H1 (cell line): ENCODE measurements around the gene AXIN2. TPM values are rescaled to one million over a fixed set of nuclear protein-coding genes. Genes with fewer than 3 reads are reported as not detected.

Experiments used
- CHD7 ChIP-seq: fragments of 300-600 bp; sonication (generic); IDR thresholded peaks from 2 replicates; pipeline ENCODE4 v1.7.1; 2012; ENCODE audit warnings: low read length, moderate library complexity, mild to moderate bottlenecking, inconsistent platforms; ENCODE audit not compliant: insufficient replicate concordance
- CTCF ChIP-seq, 3 experiments: IDR thresholded peaks; 1 replicate in 2 of 3; 2 replicates in 1 of 3; pipeline versions ENCODE4 v1.5.1 to v1.6.1; 2011; ENCODE audit warnings: low read length in 3 of 3, mild to moderate bottlenecking in 3 of 3, inconsistent platforms in 2 of 3, low read depth in 1 of 3, moderate library complexity in 1 of 3; ENCODE audit not compliant: insufficient read depth in 1 of 3; ENCODE audit errors: control extremely low read depth in 1 of 3
- polyA plus RNA-seq, 7 experiments: library from polyadenylated mRNA; depleted of rRNA in 3 of 7; stranded (reverse) in 5 of 7; unstranded in 2 of 7; fragments of >200 nt in 5 of 7; fragments of 200-250 nt in 2 of 7; gene quantifications; 1 replicate in 5 of 7; 2 replicates in 1 of 7; 4 replicates in 1 of 7; pipeline versions ENCODE4 v1.2.1 to v1.2.3, GENCODE V29; 2011 to 2013; ENCODE audit warnings: missing spikeins in 2 of 7, mixed read lengths in 2 of 7
- total RNA-seq: library from RNA; stranded (reverse); fragmentation: NEBNext Ultra II Directional; extraction: Animal tissue kit (Norgen Biotek cat#: 25700); gene quantifications from 2 replicates; pipeline ENCODE4 v1.2.1, GENCODE V29; 2021

The AXIN2 gene
- total and polyA plus RNA-seq, 2 of the 8 experiments (the other 6 are each of a cell fraction or from before 2014, with no cell fraction given): 17.7 to 33.4 TPM

GRCh38 chr17:65496801-65497200 lies 64.6 kb downstream of the AXIN2 start (continued):
- TF ChIP-seq CHD7 (no peak), CTCF (IDR thresholded peaks at IDR 0.05; ENCODE audit: control extremely low read depth in 1 of 3, insufficient read depth in 1 of 3, low read depth in 1 of 3, low read length in 3 of 3) (no peak)
